Right lobe of liver (tissue), 6 donors: ENCODE data around the gene UCN2. TPM values are rescaled to one million over a fixed set of nuclear protein-coding genes. Genes with fewer than 3 reads are reported as not detected.

ENCODE experiments used
- ATAC-seq, 4 donors: fragments of 200-7000 bp; cut with Tn5 transposase; one replicate each; pipeline ENCODE4 v1.9.1; 2020; ENCODE audit warnings: mild to moderate bottlenecking in 4 of 4, moderate library complexity in 4 of 4
- DNase-seq, 3 donors: peaks; one replicate each; pipeline ENCODE4 v3.0.0-alpha.2; 2020
- H3K27ac ChIP-seq, 3 donors: fragments of 200-600 bp; one replicate each; pipeline ENCODE4 v1.8.0; 2022
- H3K27me3 ChIP-seq, 2 donors: fragments of 200-600 bp; one replicate each; pipeline ENCODE4 v1.8.0; 2022
- H3K36me3 ChIP-seq, 4 donors: fragments of 200-600 bp; sonication (generic) in 1 of 4; one replicate each; pipeline versions ENCODE4 v1.5.1 to v1.8.0; 2017 to 2022; ENCODE audit warnings: control low read depth in 1 of 4
- H3K4me1 ChIP-seq, 4 donors: fragments of 200-600 bp; sonication (generic) in 1 of 4; one replicate each; pipeline versions ENCODE4 v1.5.1 to v1.8.0; 2017 to 2022; ENCODE audit warnings: control low read depth in 1 of 4
- H3K4me3 ChIP-seq, 3 donors: fragments of 200-600 bp; one replicate each; pipeline ENCODE4 v1.8.0; 2022
- H3K9me3 ChIP-seq, 4 donors: fragments of 200-600 bp; sonication (generic) in 1 of 4; one replicate each; pipeline versions ENCODE4 v1.5.1 to v1.8.0; 2017 to 2022; ENCODE audit warnings: control low read depth in 1 of 4
- POLR2A ChIP-seq: fragments of 450-650 bp; IDR thresholded peaks from one replicate; pipeline ENCODE4 v1.6.1; 2017; ENCODE audit warnings: antibody characterized with exemption, mild to moderate bottlenecking
- WGBS: methylation state at CpG from one replicate; pipeline ENCODE4 v1.1.6; 2018; ENCODE audit warnings: low coverage, low lambda C conversion rate; ENCODE audit not compliant: insufficient coverage; ENCODE audit errors: missing lambda C conversion rate; 5-methylcytosine and 5-hydroxymethylcytosine counted together
- intact Hi-C, 2 donors: fragments of 100-400 bp; cut with DNase I; formaldehyde crosslinking; loops; one replicate each; pipeline versions ENCODE4 v1.11.2 to v1.14.1; 2022
- total RNA-seq, 6 experiments: library from RNA; depleted of rRNA in 2 of 6; stranded (reverse); fragments of >200 nt in 2 of 6; fragmentation: NEBNext Ultra II Directional in 3 of 6; extraction: Animal tissue kit (Norgen Biotek cat#: 25700) in 3 of 6; gene quantifications; one replicate each; pipeline versions ENCODE4 v1.1.0 to v1.2.4, GENCODE V29; 2016 to 2023
- TF ChIP-seq, protein P1 (sequence below), 4 donors: fragments of 200-600 bp in 3 of 4; fragments of 450-650 bp in 1 of 4; IDR thresholded peaks; one replicate each; pipeline versions ENCODE4 v1.5.1 to v1.8.0; 2016 to 2022; ENCODE audit warnings: antibody characterized with exemption in 4 of 4, mild to moderate bottlenecking in 2 of 4
- donor health status: DM: no; HTN: yes; CAD: no.
- donor health status: DM: no; HTN: no; CAD: no.
- donor health status: DM: no; HTN: no; CAD: no.
- donor health status: DM: no; HTN: yes; CAD: no.
- donor health status: DM: no; HTN: yes; CAD: no.

The UCN2 gene
- total RNA-seq, 6 experiments from 2014 or later: not detected

DNA sequence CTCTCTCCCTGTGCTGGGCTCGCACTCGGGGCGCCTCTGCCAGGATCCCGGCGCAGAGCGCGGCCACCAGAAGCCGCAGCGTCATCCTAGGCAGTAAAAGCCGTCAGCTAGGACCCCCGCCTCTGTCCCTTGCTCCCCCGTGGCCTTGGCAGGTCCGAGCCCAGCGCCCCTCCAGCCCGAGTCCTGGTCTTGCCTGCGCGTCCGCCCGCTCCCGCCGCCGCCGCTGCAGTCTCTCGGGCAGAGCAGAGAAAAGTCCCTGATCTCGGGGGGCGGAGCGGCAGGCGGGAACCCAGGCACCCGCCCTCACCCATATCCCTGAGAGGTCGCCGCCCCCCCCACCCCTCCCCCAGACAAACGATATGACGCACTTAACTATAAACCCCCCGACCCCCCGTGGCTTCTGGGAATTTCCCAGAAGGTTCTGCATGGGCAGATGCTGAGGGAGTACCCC lies 31.5 kb upstream of the UCN2 start, which contains the start of gene COL7A1:
Gene COL7A1 (minus strand): TSS at position 255 of the 451 bp plus-strand sequence. CDS start 170 bp downstream, at position 85.
- intact Hi-C loops: no loop called here
- Histone ChIP-seq H3K27me3 (no peaks in the 10 kb centered on the region), H3K4me1 (no peaks in the 10 kb centered on the region), H3K27ac (no peak within 1 kb of the TSS), H3K9me3 (no peaks in the 10 kb centered on the region), H3K36me3 (peaks cover 0 to 19% (median 8%) of the 10 kb centered on the region in 4 donors), H3K4me3 (no peak within 1 kb of the TSS)
- no peak for TF ChIP-seq POLR2A
- TF ChIP-seq, protein P1, sequence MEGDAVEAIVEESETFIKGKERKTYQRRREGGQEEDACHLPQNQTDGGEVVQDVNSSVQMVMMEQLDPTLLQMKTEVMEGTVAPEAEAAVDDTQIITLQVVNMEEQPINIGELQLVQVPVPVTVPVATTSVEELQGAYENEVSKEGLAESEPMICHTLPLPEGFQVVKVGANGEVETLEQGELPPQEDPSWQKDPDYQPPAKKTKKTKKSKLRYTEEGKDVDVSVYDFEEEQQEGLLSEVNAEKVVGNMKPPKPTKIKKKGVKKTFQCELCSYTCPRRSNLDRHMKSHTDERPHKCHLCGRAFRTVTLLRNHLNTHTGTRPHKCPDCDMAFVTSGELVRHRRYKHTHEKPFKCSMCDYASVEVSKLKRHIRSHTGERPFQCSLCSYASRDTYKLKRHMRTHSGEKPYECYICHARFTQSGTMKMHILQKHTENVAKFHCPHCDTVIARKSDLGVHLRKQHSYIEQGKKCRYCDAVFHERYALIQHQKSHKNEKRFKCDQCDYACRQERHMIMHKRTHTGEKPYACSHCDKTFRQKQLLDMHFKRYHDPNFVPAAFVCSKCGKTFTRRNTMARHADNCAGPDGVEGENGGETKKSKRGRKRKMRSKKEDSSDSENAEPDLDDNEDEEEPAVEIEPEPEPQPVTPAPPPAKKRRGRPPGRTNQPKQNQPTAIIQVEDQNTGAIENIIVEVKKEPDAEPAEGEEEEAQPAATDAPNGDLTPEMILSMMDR (IDR thresholded peaks at IDR 0.05): no peak
- DNase-seq (no peak), ATAC-seq (no peak)
- WGBS: 14% methylated on average over 8 of the region's 35 CpGs

DNA sequence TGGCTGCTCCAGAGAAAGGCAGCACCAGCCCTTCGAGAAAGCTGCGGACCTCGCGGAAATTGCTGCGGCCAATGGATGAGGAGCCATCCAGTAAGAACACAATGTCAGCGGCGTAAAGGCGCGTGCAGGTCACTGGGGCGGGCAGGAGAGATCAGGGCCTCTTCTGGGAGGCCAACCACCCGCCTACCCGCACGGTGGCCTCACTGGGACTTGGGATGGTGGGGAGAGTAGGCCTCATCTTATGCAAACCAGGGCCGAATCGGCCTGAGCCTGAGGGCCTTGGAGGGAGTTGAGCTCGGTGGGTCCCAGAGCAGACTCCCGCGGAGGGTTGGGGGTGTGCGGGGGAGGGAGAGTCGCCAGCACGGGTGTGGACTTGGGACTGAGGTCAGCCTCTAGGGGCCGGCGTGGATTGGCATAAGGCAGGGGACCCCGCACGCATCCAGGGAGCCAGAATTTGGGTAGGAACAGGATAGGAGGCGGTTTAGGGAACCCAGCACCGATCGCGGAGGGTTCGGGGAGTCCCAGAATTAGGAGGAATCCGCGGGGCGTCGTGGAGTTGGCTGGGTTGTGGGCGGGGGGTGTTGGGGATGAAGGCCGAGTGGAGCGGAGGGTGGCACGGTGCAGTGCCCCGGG lies 31.0 kb upstream of the UCN2 start:
- no peak overlapping the region for H3K27ac ChIP-seq
- H3K4me3 ChIP-seq: no peak overlapping the region
- H3K36me3 ChIP-seq: peaks cover 0 to 13% (median 4%) of the 10 kb centered on the region in 4 donors
- ATAC-seq: no peak
- TF ChIP-seq, protein P1 (IDR thresholded peaks at IDR 0.05): no peak
- TF ChIP-seq POLR2A: no peak
- no peak for DNase-seq
- WGBS: 40% methylated on average over 17 of the region's 39 CpGs
- H3K27me3 ChIP-seq: no peaks in the 10 kb centered on the region
- intact Hi-C loops: no loop called here
- no peaks in the 10 kb centered on the region for H3K9me3 ChIP-seq
- no peaks in the 10 kb centered on the region for H3K4me1 ChIP-seq

DNA sequence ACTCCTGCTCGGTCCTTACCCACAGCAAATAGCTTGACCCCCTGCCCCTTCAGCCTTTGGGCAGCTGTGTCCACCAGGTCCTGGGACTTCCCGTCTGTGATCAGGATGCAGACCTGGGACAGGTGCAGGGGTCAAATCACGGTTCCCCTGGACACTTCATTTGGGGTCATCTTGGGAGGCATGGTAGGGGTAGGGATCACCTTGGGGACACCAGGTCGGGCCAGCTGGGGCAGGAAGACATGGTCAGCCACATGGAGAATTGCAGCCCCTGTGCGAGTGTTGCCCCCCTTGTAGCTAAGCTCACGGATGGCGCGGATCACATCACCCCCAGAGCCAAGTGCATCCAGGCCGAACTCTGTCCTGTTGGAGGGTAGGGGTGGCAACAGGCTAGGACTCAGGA lies 29.8 kb upstream of the UCN2 start:
- no peaks in the 10 kb centered on the region for H3K4me1 ChIP-seq
- ATAC-seq (no peak), DNase-seq (no peak)
- no peak overlapping the region for H3K27ac ChIP-seq
- TF ChIP-seq POLR2A: no peak
- H3K9me3 ChIP-seq: no peaks in the 10 kb centered on the region
- intact Hi-C loops: no loop called here
- H3K27me3 ChIP-seq: no peaks in the 10 kb centered on the region
- no peak overlapping the region for H3K4me3 ChIP-seq
- H3K36me3 ChIP-seq: peaks cover 0 to 2% (median 0%) of the 10 kb centered on the region in 4 donors
- WGBS: 100% methylated on average over 2 of the region's 9 CpGs

DNA sequence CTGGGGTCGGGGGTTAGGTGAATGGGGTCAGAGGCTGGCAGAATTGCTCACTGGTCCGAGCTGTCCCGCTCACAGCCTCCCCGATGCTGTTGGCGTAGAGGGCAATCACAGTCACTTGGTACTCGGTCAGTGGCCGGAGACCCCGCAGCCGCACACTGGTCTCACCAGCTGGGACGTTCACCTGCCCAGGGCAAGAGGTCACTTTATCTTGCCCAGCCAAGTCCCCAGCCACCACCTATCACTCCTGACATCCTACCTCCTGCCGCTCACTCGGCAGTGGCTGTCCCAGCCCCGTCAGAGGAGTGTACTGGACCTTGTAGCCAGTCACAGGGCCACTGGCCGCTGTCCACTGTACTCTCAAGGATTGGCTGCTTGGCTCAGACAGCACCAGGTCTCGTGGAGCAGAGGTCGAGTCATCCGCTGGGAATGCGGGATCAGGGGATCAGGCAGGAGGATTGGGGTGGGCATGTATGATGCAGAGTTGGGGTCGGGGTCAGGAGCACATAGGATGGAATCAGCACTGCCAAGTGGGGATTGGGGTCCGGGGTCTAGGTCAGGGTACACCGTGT lies 29.0 kb upstream of the UCN2 start:
- no peak overlapping the region for H3K27ac ChIP-seq
- no peaks in the 10 kb centered on the region for H3K27me3 ChIP-seq
- ATAC-seq: no peak
- H3K4me1 ChIP-seq: no peaks in the 10 kb centered on the region
- H3K9me3 ChIP-seq: no peaks in the 10 kb centered on the region
- TF ChIP-seq, protein P1 (IDR thresholded peaks at IDR 0.05): no peak
- TF ChIP-seq POLR2A: no peak
- H3K36me3 ChIP-seq: no peaks in the 10 kb centered on the region
- H3K4me3 ChIP-seq: no peak overlapping the region
- no peak for DNase-seq
- WGBS: 80% methylated on average over 1 of the region's 21 CpGs
- intact Hi-C loops: no loop called here

DNA sequence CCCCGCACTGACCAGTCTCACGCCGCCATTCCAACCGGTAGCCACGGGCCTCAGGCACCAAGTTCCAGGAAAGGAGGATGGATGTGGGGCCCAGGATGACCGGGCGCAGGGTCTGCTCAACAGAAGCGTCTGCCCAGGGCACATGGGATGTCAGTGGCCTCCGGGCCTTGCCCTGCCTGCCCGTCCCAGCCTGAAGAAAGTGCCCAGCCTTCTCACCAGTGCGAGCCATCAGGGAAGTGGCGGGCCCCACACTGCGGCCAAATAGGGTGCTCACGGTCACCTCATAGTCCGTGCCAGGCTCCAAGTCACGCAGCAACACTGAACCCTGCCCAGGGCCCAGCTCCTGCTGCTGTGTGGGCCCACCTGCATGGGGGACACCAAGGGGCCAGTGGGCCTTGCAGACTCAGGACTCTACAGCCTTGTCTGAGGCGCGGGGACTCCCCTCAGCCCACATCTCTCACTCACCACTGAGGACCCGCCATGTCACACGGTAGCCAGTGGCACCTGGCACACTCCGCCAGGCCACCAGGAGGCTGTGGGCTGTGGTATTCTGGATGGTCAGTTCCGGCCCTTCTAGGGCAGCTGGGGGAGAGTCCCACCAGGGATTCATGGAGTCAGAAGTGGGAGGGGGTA lies 28.4 kb upstream of the UCN2 start:
- Histone ChIP-seq H3K4me1 (no peaks in the 10 kb centered on the region), H3K9me3 (no peaks in the 10 kb centered on the region), H3K36me3 (no peaks in the 10 kb centered on the region), H3K27ac (no peak overlapping the region), H3K27me3 (no peaks in the 10 kb centered on the region), H3K4me3 (no peak overlapping the region)
- DNase-seq (no peak), ATAC-seq (no peak)
- WGBS: 88% methylated on average over 5 of the region's 22 CpGs
- TF ChIP-seq, protein P1 (IDR thresholded peaks at IDR 0.05): no peak
- no peak for TF ChIP-seq POLR2A
- intact Hi-C loops: no loop called here
